Measurements from ENCODE around the gene CBX3. TPM values are rescaled to one million over a fixed set of nuclear protein-coding genes. Genes with fewer than 3 reads are reported as not detected.
"Not testable (repeated sequence)": the region's sequence is repeated elsewhere in the genome, so short reads cannot be mapped to it uniquely, and the experiment has no call there.

Gene CBX3
- total RNA-seq, 2 experiments from 2014 or later = 366 to 370 TPM

DNA sequence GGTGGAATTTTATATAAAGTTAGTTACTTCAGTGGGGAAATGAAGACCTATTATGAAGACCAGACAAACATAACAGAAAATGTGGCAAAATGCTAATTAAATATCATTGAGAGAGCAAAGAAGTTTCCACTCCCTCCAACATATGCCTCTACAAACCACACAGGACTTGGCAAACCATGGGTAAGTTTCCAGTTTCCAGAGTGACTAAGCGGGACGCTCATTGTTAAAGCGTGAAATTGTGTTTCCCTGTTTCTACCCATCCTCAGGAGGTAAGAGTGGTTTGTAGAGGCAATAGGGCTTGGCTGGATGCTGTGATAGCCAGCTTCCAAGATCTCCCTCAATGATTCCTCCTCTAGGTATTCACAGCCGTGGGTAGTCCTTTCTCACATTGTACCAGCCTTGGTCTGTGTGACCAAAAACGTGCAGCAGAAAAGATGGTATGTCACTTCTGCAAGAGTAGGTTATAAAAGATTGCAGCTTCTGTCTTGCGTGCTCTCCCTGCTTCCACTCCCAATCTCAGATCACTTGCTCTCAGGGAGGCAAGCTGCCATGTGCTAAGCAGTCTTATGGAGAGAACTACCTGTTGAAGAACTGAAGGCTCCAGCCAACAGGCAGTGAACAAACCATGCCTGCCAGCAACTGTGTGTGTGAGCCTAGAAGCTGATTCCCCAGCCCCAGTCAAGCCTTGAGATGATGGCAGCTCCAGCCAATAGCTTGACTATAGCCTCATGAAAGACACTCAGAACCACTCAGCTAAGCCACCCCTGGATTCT is 35.7 kb downstream of the CBX3 start:
- no peak for DNase-seq
- Mint-ChIP-seq H3K27ac (no peak overlapping the region), H3K27me3 (no peaks in the 10 kb centered on the region), H3K4me1 (peaks cover 4% of the 10 kb centered on the region), H3K36me3 (no peaks in the 10 kb centered on the region), H3K4me3 (no peak overlapping the region), H3K9me3 (no peaks in the 10 kb centered on the region)

- Mint-ChIP-seq H3K4me3 (no peak overlapping the region), H3K36me3 (no peaks in the 10 kb centered on the region), H3K27ac (no peak overlapping the region), H3K4me1 (peaks cover 4% of the 10 kb centered on the region), H3K9me3 (no peaks in the 10 kb centered on the region), H3K27me3 (no peaks in the 10 kb centered on the region)
- no peak for DNase-seq
Observed at GRCh38 chr7:26238032-26238431, 36.5 kb downstream of the CBX3 start.

- Mint-ChIP-seq H3K27ac (no peak overlapping the region), H3K4me1 (peaks cover 2% of the 10 kb centered on the region), H3K4me3 (no peak overlapping the region), H3K36me3 (no peaks in the 10 kb centered on the region), H3K27me3 (no peaks in the 10 kb centered on the region), H3K9me3 (no peaks in the 10 kb centered on the region)
- no peak for DNase-seq
Observed at GRCh38 chr7:26245150-26245549, 43.6 kb downstream of the CBX3 start.

GRCh38 chr7:26250239-26250638 is 48.7 kb downstream of the CBX3 start:
- peaks cover 2% of the 10 kb centered on the region for H3K4me1 Mint-ChIP-seq
- H3K27me3 Mint-ChIP-seq = no peaks in the 10 kb centered on the region
- no peak overlapping the region for H3K27ac Mint-ChIP-seq
- no peaks in the 10 kb centered on the region for H3K36me3 Mint-ChIP-seq
- DNase-seq = no peak
- no peak overlapping the region for H3K4me3 Mint-ChIP-seq
- no peaks in the 10 kb centered on the region for H3K9me3 Mint-ChIP-seq

DNA sequence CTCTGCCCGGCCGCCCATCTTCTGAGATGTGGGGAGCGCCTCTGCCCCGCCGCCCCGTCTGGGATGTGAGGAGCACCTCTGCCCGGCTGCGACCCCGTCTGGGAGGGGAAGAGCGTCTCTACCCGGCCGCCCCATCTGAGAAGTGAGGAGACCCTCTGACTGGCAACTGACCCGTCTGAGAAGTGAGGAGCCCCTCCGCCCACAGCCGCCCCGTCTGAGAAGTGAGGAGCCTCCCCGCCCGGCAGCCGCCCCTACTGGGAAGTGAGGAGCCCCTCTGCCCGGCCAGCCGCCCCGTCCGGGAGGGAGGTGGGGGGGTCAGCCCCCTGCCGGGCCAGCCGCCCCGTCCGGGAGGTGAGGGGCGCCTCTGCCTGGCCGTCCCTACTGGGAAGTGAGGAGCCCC is 60.3 kb downstream of the CBX3 start:
- not testable (repeated sequence) for H3K27me3 Mint-ChIP-seq, H3K4me1 Mint-ChIP-seq, H3K4me3 Mint-ChIP-seq, H3K27ac Mint-ChIP-seq, H3K9me3 Mint-ChIP-seq, DNase-seq, H3K36me3 Mint-ChIP-seq

Other genes with a start within 250 kb of the CBX3 start
- 10 to 100 TPM; 35.2 to 35.3 TPM for gene NFE2L3, start 49.5 kb upstream of the CBX3 start, total RNA-seq
- gene HNRNPA2B1, start 999 bp upstream of the CBX3 start, total RNA-seq = 100 to 1,000 TPM; 968 to 975 TPM
- gene SNX10, start 90.1 kb downstream of the CBX3 start, total RNA-seq = 10 to 100 TPM; 31.6 to 33.0 TPM